Coronary artery (tissue), 2 donors: ENCODE data around the gene WWC2.

ENCODE experiments used
- DNase-seq: peaks from one replicate; pipeline ENCODE4 v3.0.0-alpha.2; 2017; ENCODE audit warnings: low spot score
- H3K27ac ChIP-seq, 2 donors: fragments of 200-600 bp; sonication (generic); one replicate each; pipeline ENCODE4 v1.5.1; 2016 to 2019
- H3K4me3 ChIP-seq: fragments of 200-600 bp; sonication (generic); 2 replicates; pipeline ENCODE4 v1.5.1; 2016; ENCODE audit warnings: mild to moderate bottlenecking, moderate library complexity
- TF ChIP-seq, protein P1 (sequence below): fragments of 200-600 bp; sonication (generic); IDR thresholded peaks from one replicate; pipeline ENCODE4 v1.5.1; 2019; ENCODE audit warnings: antibody characterized with exemption

Gene WWC2

DNA sequence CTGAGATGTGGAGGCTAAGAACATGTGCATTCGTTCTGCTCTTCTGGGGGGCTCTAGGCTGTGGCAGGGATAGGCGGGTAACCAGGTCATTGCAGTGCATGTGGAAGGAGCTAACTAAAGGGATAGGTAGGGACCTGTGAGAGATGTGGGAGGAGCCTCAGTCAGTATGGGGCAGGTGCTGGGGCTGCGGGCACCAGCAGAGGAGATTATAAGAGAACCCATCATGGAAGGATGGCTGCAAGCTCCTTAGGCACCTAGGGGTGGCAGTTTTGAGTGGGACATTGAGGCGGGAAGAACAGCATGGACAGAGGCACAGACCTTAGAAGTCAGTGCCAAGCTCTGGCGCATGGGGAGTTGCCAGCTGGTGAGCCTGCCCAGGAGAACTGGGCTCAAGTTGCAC lies 213.8 kb downstream of the WWC2 start:
- Histone ChIP-seq H3K27ac (no peak overlapping the region), H3K4me3 (no peak overlapping the region)
- TF ChIP-seq, protein P1, sequence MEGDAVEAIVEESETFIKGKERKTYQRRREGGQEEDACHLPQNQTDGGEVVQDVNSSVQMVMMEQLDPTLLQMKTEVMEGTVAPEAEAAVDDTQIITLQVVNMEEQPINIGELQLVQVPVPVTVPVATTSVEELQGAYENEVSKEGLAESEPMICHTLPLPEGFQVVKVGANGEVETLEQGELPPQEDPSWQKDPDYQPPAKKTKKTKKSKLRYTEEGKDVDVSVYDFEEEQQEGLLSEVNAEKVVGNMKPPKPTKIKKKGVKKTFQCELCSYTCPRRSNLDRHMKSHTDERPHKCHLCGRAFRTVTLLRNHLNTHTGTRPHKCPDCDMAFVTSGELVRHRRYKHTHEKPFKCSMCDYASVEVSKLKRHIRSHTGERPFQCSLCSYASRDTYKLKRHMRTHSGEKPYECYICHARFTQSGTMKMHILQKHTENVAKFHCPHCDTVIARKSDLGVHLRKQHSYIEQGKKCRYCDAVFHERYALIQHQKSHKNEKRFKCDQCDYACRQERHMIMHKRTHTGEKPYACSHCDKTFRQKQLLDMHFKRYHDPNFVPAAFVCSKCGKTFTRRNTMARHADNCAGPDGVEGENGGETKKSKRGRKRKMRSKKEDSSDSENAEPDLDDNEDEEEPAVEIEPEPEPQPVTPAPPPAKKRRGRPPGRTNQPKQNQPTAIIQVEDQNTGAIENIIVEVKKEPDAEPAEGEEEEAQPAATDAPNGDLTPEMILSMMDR, result no peak
- no peak for DNase-seq

DNA sequence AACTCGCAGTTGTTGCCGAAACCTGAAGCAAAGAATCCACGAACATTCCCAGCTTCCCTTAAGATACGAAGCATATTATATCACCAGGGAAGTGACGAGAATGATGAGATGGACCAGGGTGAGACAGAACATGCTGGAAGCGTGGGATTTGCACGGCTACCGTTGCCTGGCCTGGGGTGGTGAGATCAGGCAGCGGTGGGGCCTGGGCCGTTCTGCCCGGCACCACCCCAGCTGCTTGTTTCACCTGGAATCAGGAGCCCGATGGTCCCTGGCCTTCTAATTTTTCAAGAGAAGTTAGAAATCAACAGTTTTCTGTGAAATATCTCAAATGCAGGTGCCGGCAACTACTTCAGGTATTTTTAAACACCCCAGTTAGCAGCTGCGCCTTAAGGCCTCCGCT lies 215.3 kb downstream of the WWC2 start:
- TF ChIP-seq, protein P1, result no peak
- no peak for DNase-seq
- Histone ChIP-seq H3K4me3 (no peak overlapping the region), H3K27ac (no peak overlapping the region)

DNA sequence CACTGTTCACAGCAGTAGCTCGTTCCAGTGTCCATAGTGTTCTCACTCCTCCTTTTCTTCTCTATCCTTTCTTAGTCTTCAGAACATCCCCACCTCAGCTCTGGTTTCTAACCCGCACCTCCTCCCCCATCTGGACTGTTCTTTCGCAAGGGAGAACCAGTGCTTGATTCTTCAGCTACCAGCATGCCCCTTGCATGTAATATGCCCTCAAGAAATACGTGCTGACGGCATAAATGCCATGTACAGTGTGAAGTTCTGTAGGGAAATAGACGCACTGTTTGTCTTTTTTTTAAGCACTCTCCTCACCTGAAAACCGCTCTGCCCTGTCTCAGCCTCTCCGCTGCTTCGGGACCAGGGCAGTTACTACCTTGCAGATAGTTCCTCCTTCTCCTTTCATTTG lies 215.7 kb downstream of the WWC2 start:
- TF ChIP-seq, protein P1, result no peak
- H3K27ac ChIP-seq, result no peak overlapping the region
- DNase-seq, result no peak
- no peak overlapping the region for H3K4me3 ChIP-seq

DNA sequence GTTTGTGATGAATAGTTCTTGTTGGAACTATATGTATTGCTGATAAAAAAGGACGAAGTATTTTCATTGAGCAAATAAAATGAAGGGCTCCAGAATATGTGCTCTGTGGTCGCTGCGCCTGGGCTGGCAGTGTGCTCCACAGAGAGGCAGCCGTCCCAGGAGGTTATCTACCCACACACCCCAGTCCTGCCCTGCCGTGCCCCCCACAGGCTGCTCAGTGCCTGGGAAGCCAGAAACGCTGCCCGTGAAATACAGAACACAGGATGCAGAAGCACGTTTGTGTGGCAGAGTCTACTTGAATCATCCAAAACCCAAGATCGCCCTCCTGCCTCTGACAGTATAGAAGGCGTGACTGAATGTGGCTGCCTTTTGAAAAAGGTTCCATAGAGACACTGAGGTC lies 219.6 kb downstream of the WWC2 start:
- Histone ChIP-seq H3K27ac (no peak overlapping the region), H3K4me3 (no peak overlapping the region)
- DNase-seq, result no peak
- TF ChIP-seq, protein P1, result no peak

DNA sequence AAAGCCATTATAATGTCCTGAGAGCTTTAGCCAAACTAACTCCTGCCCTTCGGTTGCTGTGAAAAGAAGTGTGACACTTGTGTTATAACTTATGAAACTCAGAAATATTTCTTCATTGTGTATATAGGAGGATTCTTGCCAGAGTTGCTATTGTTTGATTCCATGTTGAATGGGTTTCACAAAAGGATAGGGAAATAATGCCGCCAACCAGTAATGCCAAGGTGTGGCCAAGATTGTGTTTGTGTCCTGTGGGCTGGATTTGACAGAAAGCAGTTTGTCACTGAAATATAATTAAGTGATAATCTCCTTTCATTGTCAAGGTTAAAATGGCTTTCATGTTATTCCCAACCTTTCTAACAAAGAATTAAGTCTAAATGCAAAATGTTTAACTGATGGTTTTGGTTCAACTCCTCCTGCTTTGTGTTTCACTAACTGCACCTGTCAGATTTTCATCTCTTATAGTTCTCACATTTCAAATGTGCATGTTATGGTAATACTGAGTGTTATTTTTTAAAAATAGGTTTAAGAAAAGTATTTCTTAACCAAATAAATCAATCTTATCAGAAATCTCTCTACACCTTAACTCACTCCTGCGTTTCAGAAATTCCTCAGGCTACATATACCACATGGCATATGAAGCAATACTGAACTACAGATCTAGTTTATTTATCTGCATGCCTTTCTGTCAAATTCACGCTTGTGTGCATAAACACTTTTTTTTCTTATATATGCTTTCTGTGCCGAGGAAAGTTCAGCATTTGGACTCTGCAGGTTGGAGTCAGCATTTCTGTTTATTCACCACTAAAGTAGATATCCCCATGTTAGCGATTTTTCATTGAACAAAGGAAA lies 221.4 kb downstream of the WWC2 start, which contains the start of gene CLDN22:
Gene CLDN22 (minus strand): TSS at position 66 of the 849 bp plus-strand sequence. CDS start 58 bp downstream, at position 8.
- no peak for DNase-seq
- TF ChIP-seq, protein P1, result no peak
- Histone ChIP-seq H3K27ac (no peak within 1 kb of the TSS), H3K4me3 (no peak within 1 kb of the TSS)

DNA sequence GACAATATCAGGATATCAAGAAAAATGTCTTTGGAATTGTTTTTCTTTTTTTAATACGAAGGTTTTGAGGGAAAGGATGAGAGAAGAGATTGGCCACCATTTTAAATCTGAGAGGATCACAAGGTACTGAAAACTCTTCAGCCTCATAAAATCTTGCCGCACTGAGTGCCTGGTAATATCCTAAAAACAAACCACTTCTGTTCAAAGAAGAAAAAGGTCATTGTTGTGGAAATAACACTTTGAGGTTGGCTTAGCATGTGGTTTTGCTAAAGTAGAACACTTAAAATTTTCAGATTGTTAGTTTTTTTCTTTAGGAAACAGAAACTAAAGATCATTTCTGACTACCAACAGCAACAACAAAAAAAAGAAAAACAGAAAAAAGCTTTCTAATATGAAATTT lies 222.0 kb downstream of the WWC2 start:
- TF ChIP-seq, protein P1, result no peak
- H3K4me3 ChIP-seq, result no peak overlapping the region
- no peak overlapping the region for H3K27ac ChIP-seq
- no peak for DNase-seq

DNA sequence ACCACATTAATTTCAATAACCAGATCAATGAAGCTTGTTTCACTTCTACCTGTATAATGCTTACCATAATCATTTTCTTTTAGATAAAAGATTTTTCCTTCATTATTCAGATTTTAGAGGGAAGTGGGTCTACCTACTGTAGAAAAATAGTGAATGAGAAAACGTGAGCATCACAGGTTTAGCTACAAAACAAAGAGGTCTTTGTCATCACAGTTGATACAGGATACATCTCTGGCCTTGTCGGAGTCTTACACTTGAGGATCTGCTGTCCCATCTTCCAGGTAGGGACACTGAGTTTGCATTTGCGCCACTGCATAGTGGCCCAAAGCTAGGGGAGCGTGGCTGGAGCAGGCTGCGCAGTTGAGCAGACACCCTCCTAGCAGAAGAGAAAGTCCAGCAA lies 222.5 kb downstream of the WWC2 start:
- Histone ChIP-seq H3K27ac (no peak overlapping the region), H3K4me3 (no peak overlapping the region)
- DNase-seq, result no peak
- TF ChIP-seq, protein P1, result no peak
